OCI-LY3 (cell line): ENCODE results near the gene TAF10.

Experiments used
- CTCF ChIP-seq: fragments of 200-600, 300-600 bp; sonication (generic); IDR thresholded peaks from 2 replicates; pipeline ENCODE4 v1.5.1; 2014; ENCODE audit warnings: antibody characterized with exemption, low read length, low read depth
- EZH2phosphoT487 ChIP-seq: fragments of 200-600 bp; shearing (Covaris generic); IDR thresholded peaks from 2 replicates; pipeline ENCODE4 v1.6.1; 2018; ENCODE audit warnings: antibody characterized with exemption, mixed run types, low read depth

GRCh38 chr11:6613496-6613895, 1.5 kb upstream of the TAF10 start:
- TF ChIP-seq CTCF (no peak), EZH2phosphoT487 (no peak)
